HG03025 (cell line): Measurements from ENCODE around the gene SCN2A.

Experiments used
- ATAC-seq: cut with Tn5 transposase; IDR thresholded peaks from one replicate; pipeline ENCODE4 v1.9.1; 2021; ENCODE audit warnings: mild to moderate bottlenecking, moderate library complexity; ENCODE audit not compliant: unreplicated experiment, low FRiP score

SCN2A gene

DNA sequence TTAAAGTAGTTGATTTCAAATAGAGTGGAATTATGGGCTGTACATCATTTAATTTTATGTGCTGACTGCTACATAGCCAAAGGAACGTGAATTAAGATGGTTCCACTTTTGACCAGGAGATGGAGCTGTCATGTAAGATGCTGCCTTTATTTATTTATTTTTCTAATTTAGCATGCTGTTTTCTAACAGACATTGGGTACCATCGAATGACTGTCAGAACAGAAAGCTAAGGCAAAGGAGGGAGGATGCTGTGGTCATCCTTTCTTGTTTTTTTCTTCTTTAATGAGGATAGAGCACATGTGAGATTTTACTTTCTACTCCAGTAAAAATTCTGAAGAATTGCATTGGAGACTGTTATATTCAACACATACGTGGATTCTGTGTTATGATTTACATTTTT, at the start of gene SCN2A:
Gene SCN2A (plus strand): TSS at position 185 of the 400 bp plus-strand sequence. CDS start 56,410 bp downstream, outside the sequence.
- ATAC-seq: peak; percentile 61

DNA sequence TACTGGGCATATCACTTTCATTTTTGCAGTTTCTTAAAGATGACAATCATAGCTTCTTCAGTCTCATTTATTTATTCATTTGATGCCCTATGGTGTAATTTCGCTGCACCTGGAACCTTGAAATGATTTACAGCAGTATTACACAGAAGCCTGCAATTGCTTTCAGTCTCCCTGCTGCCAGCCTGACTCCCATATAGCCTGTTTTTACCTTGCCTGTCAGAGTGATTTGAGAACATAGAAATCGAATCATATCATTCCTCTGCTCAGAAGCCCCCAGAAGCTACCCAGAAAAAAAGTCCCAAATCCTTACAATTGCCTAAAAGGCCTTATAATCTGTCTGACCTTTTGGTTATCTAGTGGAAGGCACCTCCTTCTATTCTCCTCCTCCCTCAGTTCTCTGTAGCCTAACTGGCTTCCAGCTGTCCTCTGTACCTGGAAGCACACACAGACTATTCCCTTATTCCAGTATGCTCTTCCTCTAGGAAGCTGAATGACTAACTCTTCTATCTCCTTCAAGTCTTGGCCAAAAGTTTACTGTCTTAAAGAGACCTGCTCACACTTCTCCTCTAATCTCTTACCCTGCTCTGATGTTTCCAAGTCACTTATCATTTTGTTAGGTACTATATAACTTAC, 48.0 kb upstream of the SCN2A start:
- no peak for ATAC-seq

DNA sequence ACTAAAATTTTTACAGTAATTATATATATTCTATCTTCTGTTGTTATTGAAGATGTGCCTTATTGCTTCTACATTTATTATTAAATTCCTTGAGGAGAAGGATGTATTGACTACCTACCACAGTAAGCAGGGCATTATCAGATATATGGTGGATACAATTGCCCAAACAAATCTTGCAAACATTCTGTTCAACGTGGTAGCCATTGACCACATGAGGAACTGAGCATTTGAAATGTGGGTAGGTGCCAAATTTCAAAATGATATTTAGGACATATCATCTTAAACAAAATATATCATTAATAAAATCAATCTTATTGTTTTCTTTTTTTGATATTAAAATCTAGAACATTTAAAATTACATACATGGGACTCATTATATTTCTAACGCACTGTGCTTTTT, 46.5 kb upstream of the SCN2A start:
- peak; percentile 45 for ATAC-seq

DNA sequence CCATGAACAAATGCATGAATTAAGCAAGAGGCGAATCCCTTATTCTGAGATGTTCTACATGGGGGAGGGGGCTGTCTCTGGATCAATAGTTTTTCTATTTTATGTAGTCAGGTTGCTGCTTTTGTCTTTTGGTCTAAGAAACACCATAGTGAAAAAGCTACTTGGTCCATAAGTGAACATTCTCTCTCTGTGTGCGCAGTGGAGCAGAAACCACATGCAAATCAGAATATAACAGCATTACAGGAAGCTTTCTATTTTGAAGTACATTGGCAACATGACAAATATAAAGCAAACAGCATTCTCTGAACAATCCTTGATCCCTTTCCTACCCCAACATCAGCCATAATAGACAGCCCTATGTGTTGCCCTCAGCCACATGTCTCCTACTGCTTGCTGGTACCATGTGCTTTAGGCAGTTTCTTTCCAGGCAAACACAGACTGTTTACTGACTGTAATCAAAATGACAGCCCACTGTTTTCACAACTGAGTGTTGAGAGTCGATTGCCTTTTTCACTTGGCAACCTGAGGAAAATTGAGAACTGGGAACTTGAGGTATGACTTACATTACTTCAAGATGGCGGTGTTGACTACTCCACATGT, 45.9 kb upstream of the SCN2A start:
- ATAC-seq: peak; percentile 98

DNA sequence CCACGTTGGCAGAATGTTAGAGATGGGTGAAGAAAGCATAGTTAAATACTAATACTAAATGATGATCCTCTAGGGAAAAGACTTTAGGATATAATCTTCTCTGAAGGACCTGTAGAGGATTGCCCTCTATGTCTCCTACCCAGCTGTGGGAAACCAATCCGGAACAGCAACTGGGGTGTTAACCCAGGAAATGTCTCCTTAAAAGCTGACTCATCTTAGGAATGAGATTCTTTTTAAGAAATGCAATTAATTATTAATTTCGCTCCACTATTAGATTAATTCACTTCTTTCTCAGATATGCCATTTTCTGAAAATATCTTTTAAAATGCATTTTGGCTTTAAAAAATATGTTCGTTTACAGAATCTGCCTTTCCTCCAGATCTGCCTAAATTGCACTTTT, 42.8 kb upstream of the SCN2A start:
- ATAC-seq: no peak

DNA sequence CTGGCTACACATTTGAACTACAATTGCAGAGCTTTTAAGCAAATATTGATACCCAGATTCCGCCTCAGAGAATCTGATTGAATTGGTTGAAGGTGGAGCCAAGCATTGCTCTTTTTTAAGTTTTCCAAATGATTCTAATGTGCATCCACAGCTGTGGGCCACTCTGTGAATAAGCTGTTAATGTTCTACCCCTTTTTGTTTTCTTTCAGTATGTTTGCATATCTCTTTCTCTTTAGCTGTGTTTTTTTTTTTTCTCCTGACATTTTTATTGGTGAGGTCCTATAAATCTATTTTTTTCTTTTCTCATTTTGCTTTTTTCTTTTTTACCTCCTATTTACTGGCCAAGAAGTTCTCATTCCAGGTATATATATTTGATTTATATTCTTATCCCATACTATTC, 41.9 kb upstream of the SCN2A start:
- no peak for ATAC-seq

DNA sequence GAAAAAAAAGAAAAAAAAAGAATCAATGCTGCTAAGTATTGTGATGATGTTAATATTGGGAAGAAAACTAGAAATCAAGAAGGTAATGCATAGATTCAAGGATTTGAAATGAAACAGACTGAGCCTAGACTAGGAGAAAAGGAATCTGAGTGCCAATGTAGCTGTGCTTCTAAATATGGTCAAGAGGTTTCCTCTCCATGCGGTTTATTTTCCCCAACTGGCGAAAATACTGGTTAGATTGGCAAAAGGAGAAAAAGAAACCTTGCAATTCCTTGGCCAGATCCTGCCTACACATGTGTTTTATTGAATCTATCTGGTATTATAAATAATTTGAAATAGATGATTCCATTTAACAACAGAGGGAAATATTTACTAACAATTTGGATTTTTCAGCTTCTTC, 41.0 kb upstream of the SCN2A start:
- no peak for ATAC-seq

DNA sequence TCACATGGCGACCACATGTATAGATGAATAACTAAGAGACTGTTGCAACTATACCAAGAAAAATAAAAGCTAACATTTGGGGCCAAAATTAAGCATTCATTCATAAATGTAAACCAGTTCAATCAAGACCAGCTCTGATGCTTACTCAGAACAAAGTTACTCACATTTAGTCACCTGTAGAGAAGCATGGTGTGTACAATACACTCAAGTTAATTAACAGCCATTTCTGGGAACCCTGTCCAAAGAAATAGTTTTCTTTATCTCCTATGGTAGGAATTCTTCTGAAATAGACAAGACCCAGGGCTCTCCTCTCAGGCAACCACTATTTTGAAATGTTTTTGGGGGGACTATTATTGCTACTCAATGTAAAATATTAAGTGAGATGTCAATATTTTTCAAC, 37.0 kb upstream of the SCN2A start:
- ATAC-seq: no peak

DNA sequence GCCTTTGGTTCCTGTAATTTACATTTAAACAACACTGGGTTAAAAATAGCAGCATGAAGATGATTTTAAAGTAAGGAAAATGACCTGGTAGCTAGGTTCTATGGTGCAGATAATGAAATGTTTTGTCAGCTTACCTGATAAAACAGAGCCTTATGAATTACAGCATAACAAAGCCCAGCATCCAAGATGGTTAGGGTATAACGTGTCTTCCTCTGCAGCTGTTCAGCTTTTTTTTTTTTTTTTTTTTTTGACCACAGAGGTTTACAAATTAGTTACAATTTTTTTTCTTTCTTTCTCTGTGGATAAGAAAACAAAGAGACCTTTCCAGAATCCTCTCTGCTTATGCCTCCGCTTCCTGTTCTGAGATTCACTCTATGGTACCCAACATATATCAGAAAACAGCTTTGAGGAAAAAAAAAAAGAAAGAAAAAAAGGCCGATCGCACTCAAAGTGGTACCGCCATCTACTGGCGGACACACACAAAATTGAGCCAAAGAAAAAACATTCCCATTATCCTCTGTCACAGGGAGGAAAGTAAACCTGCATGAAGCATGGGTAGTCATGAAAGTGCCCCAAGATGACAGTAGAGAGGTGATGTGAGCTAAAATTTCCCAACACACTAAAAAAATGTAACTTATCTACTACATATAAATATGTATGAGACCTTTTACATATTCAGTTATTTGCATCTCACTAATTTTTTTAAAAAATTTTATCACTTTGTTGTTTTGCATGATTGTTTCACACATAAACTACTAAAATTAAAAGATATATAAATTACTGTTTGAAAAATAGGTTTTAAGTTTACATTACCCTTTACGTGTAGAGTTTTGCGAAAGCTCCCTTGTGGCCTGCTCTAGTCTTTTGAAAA, 35.3 kb upstream of the SCN2A start, which contains the start of gene SCN3A:
Gene SCN3A (minus strand): TSS at position 362 of the 871 bp plus-strand sequence. CDS start 27,656 bp downstream, outside the sequence.
- peak; percentile 71 for ATAC-seq

DNA sequence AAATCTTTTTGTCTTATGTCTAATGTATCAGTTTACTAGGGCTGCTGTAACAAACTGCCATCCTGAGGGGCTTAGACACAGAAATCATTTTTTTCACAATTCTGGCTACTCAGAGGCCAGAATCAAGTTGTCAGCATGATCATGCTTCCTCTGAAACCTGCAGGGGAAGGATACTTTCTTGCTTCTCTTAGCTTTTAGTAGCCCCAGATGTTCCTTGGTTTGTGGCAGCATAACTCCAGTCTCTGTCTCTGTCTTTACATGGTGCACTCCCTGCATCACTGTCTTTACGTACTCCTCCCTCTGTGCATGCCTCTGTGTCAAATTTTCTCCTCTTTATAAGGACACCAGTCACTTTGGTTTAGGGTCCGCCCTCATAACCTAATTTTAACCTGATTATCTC, 33.3 kb upstream of the SCN2A start:
- ATAC-seq: no peak

DNA sequence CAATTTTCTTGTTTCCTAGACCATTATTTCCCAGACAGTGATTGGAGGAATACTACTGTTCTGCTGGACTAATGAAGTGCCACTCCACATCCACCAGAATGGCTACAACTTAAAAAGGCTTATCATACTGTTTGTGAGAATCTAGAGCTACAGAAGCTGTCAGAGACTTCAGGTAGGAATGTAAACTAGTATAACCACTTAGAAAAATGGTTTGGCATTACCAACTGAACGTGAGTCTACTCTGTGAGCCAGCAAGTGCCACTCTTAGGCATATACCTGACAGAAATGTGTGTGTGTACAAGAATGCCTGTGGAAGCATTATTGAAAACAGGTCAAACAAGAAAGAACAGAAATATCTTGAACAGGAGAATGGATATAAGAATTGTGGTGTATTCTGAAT, 31.1 kb upstream of the SCN2A start:
- ATAC-seq: no peak

DNA sequence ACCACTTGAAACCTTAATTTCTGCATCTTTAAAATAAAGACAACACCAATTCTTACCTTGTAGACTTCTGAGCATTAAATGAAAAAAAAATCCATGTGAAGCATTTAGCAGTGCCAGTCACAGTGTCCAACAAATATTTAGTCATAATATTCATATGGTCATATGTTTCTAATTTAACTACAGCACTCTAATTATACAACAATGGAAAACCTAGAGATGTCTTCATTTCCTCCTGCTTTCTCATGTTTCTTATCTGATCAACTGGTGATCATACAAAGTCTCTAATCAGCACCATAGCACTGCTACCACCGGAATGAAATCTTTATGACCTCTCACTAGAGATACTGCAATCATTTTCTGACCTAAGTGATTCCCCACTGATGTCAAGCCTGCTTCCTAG, 25.1 kb upstream of the SCN2A start:
- ATAC-seq: no peak

DNA sequence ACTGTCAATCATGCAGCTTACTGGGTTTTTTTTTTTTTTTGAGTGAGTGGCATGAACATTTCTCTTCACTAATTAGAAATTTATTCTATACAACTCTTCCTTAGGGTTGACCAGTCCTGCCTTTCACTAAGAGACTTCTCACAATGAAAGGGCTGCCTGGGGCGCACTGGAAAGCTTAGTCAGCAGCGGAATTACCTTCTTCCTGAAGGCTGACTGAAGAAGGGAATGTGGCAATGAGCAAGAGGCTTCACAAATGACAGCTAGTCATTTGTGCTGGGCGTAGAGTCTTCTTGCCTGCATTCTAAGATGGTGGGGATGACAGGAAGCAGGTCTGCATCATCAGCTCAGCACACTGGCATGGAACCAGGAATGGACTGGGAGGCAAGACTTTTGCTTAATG, 19.7 kb upstream of the SCN2A start:
- no peak for ATAC-seq

DNA sequence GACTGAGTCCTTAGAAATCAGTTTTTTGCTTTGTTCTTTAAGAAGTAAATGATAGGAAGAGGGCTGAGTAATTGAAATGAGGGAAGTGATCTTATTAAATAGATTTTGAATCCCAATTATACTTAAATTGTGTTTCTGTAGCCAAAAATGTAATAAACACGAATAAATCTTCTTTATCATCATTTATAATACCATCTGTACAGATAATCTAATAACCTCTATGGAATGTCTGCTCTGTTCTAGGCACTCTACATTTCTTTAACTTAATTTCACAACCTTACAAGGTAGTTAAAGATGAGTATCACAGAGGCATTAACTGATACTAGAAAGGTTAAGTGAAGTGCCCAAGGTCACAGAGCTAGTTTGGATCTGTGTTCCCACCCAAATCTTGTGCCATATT, 14.3 kb upstream of the SCN2A start:
- no peak for ATAC-seq

DNA sequence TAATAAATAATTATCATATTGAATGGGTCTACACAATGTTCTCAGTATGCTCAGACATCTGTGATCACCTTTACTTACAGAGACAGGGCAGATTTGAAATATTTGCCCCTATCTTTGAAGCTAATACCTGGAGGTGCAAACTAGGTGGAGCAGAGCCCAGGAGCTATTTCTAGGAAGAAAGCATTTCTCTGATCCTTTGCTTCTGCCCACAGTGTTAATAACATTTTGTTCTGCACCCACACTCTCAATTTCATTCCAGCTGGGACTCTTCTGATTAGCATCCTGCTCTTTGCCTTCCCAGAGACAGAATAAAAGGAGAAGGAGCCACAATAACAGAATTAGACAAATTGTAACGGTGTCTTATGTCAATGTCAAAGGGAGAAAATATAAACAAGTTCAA, 11.6 kb upstream of the SCN2A start:
- no peak for ATAC-seq

DNA sequence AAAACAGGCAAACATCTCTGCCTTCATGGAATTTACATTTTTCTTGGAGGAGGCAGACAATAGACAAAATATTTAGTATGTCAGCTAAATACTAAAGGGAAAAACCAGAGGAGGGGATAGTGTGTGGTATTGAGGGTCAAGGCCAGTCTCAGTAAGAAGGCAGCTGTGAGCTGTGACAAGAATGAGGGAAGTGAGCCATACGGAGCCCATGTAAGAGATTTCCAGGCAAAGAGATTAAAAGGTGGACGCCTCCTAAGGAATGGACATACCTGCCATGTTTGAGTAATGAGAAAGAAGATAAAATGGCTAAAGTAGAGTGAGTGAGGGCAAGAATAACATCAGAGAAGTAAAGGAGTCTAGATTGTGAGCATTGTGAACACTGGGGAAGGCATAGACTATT, 2.2 kb upstream of the SCN2A start:
- no peak for ATAC-seq

DNA sequence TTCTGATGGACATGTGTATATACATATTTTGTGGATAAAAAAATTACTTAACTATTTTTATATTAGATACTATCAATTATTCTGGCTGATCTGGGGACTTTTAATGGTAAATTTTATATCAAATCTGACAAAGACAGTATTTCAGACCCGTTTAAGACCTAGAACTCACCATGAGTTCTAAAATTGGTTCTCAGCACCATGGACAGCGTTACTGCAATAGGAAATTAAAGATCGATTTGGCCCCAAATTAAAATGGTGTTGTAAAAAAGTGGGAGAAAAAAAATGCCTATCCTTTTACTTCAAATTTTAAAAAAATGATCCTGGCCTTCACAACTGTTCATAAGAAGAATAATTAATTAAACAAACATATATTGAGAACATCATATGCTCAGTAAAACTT, 919 bp upstream of the SCN2A start:
- ATAC-seq: no peak

DNA sequence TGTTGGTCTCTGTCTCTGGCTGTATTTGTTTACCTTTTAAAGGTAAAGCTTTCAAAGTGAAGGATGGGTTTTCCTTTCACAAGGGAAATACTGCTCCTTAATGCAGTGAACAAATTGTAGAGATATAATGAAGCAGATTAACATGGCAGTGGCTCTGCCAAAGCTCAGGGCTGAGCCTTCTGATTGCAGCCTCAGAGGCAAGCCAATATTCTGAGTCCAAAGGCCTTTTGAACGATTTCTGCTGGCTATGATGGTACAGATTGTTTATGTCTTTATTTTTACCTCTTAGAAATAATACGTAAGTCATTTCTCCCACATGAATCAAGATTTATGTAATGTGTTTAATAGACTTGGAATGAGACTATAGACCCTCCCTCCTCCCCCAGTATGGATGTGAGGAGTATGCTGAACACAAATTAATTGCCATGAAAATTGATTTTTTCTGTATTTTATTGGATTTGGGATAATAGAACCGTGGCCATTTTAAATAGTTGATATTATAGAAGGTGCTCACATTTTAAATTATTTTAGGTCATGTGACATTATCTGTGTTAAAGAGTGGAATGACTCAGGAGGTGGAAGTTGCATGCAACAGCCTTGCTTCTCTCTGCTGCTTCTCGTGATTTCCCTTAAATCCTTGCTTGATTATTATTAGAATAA, 772 bp downstream of the SCN2A start:
- no peak for ATAC-seq

DNA sequence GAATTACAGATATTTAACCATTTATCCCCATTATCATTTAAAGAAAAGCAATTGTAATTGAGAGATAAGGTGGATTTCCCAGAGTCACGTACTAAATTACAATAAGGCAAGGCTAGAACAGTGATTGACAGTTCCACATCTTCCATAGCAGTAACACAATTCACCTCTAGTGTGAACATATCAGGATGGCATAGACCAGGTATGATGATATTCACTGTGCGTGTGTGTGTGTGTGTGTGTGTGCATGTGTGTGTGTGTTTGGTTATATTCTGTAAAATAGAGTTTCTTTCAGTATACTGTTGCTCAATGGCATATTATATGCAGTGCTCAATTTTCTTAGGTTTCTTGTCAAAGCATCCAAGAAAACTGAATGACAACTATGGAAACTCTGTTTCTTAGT, 1.7 kb downstream of the SCN2A start:
- ATAC-seq: no peak

DNA sequence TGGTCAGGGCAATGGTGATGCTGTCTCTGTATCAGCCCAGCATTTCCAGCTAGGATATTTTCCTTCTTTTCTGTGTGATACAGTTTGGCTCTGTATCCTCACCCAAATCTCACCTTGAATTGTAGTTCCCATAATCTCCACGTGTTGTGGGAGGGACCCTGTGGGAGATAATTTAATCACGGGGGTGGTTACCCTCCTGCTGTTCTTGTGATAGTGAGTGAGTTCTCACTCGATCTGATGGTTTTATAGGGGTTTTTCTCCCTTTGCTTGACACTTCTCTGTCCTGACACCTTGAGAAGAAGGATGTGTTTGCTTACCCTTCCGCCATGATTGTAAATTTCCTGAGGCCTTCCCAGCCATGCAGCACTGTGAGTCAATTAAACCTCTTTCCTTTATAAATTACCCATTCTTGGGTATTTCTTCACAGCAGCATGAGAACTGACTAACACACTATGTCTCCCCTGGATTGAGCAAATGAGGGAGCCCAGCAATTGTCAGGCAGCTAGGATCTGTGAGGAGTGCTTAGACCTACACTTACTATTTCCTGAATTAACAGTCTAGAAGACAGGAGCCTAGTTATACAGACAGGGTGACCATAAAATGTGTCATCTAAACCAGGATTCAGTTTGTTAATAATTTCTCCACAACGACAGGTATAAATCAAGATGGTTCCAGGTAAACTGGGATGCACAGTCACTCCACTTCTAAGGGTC, 6.0 kb downstream of the SCN2A start:
- no peak for ATAC-seq
